GM18508 (cell line): Measurements from ENCODE around the gene ZXDC.
A peak's percentile ranks its signal among the peaks of the same experiment; 100 is the strongest.

ENCODE experiments used
- ATAC-seq: cut with Tn5 transposase; IDR thresholded peaks from one replicate; pipeline ENCODE4 v1.9.1; 2021; ENCODE audit warnings: moderate number of reproducible peaks; ENCODE audit not compliant: insufficient read depth, unreplicated experiment

The ZXDC gene

DNA sequence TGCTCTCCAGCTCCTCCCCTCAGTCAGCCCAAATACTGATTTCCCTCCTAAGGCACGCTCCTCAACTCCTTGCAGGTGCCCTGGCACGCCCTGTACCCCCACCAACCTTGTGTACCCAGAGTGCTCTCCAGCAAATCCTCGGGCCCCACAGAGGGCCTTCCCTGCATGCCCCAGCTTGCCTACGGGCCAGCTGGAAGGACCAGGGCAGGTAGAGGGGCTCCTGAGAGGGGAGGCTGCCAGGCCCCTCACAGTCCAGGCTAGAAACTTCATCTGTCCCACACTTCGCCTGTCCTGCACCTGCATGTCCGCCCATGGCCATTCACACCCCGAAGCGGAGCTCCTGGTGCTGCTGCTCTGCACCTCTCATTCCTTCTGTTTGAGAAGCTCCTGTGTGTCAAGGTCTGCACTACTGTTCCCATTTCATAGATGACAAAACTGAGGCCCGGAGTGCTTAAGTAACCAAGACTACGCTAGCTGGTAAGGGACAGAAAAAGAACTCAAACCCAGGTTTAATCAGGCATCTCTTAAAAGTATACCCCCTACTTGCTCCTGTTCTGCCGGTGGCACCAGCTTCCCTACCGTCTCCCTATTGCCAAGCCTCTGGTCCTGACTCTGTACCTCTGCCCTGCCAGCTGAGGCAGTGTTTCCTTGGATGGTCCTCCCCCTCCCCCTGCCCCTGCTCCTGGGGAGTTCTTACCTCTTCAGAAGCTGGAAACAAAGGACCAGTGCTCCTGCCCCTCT, 35.6 kb downstream of the ZXDC start:
- ATAC-seq, result no peak

DNA sequence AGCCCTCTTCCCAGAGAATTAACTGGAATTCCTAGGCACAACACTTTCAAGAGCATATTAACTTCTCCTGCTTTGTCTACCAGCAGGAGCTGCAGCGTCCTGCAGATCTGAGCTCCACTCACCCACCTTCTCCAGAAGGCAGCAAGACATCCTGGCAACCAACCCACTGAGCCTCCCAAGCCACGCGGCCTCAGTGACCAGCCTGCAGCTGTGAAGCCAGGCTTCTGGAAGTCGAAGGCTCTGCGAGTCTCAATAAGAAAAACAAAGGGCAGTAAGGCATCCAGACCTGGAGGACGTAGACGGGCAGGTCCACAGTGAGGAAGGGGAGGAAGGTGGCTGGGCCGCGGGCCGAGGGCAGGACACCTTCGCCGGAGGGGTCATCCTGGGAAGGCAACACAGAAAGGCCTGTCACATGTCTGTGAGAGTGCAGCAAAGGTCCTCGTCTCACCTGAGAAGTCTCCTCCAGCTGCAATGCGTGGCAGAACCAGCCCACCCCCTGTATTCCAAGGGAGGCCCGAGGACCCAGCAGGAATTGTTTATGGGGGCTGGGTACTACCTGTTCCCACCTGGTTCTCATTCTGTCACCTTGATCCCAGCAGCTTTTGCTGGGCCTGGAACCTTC, 36.2 kb downstream of the ZXDC start:
- no peak for ATAC-seq

GRCh38 chr3:126438746-126439145, 36.9 kb downstream of the ZXDC start:
- no peak for ATAC-seq

- ATAC-seq, result no peak
These were observed 37.5 kb downstream of the ZXDC start for GRCh38 chr3:126438186-126438585.

- ATAC-seq, result no peak
These were observed 38.6 kb downstream of the ZXDC start for GRCh38 chr3:126436826-126437717.

DNA sequence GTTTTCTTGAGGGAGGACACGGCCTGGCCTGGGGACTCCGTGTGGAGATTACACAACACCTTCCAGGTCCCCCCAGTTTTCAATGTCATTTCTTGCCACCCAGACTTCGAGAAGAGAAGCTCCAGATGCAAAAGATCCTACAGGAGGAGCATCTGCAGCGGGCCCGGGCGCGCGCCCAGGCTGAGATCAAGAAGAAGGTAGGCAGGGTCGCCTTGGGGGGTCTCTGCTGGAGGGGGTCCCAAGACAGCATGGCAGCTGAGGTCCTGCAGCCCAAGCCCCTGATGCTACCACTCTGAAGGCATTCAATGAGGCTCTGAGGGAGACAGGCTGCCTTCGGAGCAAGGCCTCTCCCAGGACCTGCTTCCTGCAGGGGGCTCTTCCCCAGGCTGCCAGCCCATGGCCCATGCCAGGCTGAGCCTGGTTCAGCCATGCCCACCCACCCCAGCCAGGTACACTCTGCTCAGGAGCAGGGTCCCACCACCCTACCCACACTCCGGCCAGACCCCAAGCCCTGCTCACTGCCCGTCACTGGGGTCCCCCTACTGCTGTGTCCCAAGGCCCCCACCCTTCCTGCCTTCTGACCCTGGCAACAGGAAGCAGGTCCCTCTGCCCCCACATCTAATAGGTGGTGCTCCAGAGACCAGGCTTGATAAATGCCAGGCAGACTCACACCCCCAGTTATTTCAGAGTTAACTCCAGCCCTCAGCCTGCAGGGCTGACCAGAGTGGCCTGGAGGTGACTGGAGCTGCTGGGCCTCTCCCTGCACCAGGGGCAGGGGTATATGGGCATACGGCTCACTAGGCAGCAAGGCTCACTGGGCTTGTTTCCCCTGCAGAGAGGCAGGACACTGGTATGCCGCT, 40.0 kb downstream of the ZXDC start:
- no peak for ATAC-seq

DNA sequence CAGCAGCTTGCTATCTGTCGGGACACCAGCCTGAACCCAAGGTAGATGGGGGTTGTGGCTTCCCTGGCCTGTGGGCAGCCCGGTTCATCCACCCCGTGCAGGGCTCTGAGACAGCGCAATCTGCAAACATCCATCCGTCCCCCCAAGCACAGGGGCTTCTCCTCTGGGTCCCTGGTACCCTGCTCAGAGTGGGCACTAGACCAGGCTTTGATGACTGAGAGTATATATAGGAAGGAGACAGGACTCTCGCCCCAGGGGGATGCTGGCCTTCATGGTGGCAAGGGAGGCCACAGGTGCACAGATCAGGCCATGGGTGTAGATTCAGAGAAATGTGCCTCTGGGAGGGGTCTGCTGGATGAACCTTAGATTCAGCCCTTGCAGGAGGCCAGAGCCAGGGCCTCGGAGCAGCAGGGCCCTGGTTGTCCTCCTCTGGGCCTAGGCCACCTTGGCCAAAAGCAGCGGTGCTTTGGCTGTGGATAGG, 40.7 kb downstream of the ZXDC start:
- no peak for ATAC-seq

DNA sequence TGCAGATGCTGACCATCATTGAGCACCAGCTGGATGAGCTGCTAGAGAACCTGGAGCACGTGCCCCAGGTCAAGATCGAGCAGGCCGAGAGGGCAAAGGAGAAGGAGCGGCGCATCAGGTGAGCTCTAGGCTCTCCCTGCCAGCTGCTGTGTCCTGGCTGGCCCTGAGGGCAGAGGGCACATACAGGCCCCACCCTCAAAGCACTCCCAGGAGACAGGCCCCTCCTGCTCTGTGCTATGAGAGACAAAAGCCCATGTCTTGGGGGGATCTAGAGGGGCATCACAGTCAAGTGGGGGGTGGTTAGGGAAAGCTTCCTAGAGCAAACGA, 41.5 kb downstream of the ZXDC start:
- no peak for ATAC-seq

GRCh38 chr3:126433496-126434263, 42.0 kb downstream of the ZXDC start:
- no peak for ATAC-seq

GRCh38 chr3:126433105-126433430, 42.6 kb downstream of the ZXDC start:
- no peak for ATAC-seq

DNA sequence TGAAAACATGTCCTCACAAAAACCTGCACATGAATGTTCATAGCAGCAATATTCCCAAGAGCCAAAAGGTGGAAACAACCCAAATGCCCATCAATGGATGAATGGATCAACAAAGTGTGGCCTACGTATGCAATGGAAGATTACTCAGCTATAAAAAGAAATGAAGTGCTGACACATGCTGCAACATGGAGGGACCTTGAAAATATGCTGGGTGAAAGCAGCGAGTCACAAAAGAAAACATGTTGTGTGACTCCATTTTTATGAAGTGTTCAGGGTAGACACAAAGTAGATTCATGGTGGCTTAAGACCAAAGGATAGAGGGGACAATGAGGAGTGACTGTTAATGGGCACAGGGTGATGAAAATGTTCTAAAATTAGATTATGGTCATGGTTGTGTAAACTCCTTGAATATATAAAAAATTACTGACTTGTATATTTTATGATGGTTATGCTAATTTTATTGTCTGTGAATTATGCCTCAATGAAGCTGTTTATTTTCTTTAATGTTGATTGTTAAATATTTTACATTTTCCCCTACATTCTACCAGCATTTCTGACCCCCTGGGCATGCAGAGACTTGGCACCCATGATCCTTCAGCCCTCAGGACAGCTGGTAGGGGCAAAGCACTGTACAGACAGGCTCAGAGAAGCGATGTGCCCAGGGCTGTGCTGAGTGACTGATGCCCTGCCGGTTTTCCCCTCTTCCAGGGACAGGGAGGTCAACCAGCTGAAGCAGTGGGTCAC, 43.2 kb downstream of the ZXDC start:
- no peak for ATAC-seq

GRCh38 chr3:126431103-126431534, 44.6 kb downstream of the ZXDC start:
- peak; percentile 57 for ATAC-seq

DNA sequence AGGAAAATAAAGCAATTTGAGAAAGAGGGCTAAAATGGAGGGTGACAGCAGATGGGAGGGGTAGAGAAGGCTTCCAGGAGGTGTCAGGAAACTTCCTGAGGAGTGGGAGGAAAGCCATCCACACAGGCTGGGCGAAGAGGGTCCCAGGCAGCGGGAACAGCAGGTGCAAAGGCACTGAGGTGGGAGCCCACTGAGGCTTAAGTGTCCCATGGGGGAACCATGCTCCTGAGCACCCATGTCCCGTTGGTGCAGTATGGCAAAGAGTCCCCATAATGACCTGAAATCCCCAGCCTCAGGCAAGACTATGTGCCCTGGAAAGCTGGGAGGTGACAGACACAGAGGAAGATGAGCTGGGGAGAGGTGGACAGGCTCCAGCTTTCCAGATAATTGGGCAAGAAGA, 50.9 kb downstream of the ZXDC start:
- ATAC-seq, result no peak

DNA sequence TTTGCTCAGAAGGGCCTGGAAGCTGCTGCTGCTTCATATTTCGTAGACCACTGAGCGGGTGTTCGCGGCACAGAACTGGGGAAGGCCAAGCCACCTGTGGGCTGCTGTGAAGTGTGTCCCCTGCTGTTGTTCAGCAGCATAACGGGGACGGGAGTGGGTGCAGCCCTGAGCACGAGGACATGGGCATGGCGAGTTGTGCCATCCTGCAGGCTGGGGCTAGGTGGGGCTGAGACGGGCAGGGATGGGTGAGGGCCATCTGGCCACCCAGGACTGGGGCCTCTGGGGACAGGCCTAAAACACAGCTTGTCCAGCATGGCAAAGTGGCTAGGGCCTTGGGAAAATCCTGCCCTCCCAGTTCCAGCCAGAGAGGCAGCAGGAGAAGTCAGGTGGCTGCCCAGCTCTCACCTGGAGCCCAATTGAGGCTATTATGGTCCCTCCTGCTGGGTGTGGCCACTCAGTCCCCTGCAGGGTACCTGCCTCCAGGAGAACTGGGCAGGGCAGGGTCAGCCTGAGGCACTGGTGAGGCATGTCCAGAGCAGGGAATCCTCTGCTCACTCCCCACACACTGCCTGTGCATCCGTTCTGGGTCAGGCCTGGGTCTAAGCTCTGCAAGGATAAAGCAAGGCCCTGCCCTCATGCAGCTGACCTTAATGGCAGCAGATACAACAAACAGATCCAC, 51.5 kb downstream of the ZXDC start:
- no peak for ATAC-seq

DNA sequence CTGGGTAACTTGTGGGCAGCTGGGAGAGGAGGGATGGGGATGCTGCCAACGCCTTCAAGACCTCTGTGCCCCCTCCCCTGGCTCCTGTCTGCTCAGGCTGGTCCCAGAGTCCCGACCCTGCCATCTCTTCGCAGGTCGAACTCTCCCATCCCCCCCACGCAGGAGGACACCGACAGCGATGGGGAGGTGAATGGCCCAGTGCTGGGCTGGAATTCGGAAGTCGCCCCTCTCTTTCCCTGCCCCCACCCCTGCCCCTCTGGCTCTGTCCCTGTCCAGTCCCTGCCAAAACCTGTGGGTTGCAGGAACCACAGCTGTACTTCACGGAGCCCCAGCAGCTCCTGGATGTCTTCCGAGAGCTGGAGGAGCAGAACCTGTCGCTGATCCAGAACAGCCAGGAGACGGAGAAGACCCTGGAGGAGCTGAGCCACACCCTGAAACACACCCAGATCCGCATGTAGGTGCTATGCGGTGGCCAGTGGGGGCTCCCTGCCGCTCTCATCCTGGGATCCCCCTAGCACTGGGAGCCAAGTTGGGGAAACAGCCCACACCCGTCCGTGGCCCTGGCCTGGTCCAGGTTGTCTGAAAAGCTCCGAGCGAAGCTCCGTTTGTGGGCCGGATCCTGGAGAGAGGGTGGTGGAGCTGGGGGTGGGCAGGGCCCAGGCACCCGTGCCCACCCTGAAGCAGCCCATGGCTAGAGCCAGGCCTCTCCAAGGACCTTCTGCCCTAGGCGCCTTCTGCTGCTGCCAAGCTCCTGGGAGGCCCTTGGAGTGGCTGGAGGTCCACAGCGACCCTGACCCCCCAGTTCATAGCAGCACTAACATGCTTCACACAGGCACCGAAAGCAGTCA, 52.3 kb downstream of the ZXDC start:
- no peak for ATAC-seq

GRCh38 chr3:126422571-126423091, 53.1 kb downstream of the ZXDC start:
- no peak for ATAC-seq

GRCh38 chr3:126422121-126422520, 53.6 kb downstream of the ZXDC start:
- no peak for ATAC-seq
